Stomach (tissue), 4 donors: ENCODE results near the gene GHITM.

Experiments
- CTCF ChIP-seq, 7 experiments: fragments of 450-650 bp in 4 of 7; fragments of 200-600 bp in 3 of 7; sonication (generic) in 3 of 7; IDR thresholded peaks; one replicate each; pipeline ENCODE4 v1.5.1; 2016 to 2019; ENCODE audit warnings: antibody characterized with exemption in 7 of 7, control low read depth in 2 of 7, mild to moderate bottlenecking in 1 of 7
- POLR2AphosphoS5 ChIP-seq, 3 donors: sonication (generic); formaldehyde crosslinking; IDR thresholded peaks; one replicate each; pipeline ENCODE4 v1.6.1; 2016; ENCODE audit warnings: antibody characterized with exemption in 3 of 3

- no peak for TF ChIP-seq CTCF (IDR thresholded peaks at IDR 0.05)
- TF ChIP-seq POLR2AphosphoS5 (IDR thresholded peaks at IDR 0.05), result no peak
These were observed 54.0 kb downstream of the GHITM start for GRCh38 chr10:84193327-84193726.
